Stimulated activated naive CD8-positive, alpha-beta T cell treated with anti-CD3 and anti-CD28 coated beads, Interleukin-15, amount 100 ng/mL, for 72 hours (primary cell): ENCODE results near the gene WDTC1.

Source experiments
- ATAC-seq: fragments of 150-1000 bp; cut with Tn5 transposase; 2 replicates; pipeline ENCODE4 v1.10.0; 2021; ENCODE audit warnings: mild to moderate bottlenecking, moderate library complexity
- DNase-seq, 2 donors: peaks; one replicate each; pipeline ENCODE4 v3.0.0; 2021 to 2022
- H3K27ac Mint-ChIP-seq, 2 donors: one replicate each; pipeline ENCODE4 v1.8.0; 2022; ENCODE audit warnings: mild to moderate bottlenecking in 2 of 2, mixed read lengths in 2 of 2, moderate library complexity in 2 of 2
- H3K27me3 Mint-ChIP-seq: one replicate; pipeline ENCODE4 v1.8.0; 2022; ENCODE audit warnings: mixed read lengths
- H3K4me1 Mint-ChIP-seq: one replicate; pipeline ENCODE4 v1.8.0; 2022; ENCODE audit warnings: mild to moderate bottlenecking, mixed read lengths
- H3K4me3 Mint-ChIP-seq, 2 donors: one replicate each; pipeline ENCODE4 v1.8.0; 2022; ENCODE audit warnings: mild to moderate bottlenecking in 2 of 2, mixed read lengths in 2 of 2, moderate library complexity in 1 of 2
- H3K9me3 Mint-ChIP-seq, 2 donors: one replicate each; pipeline ENCODE4 v1.8.0; 2022; ENCODE audit warnings: mixed read lengths in 2 of 2

Gene WDTC1

GRCh38 chr1:27332536-27333281 lies 98.3 kb downstream of the WDTC1 start:
- Mint-ChIP-seq H3K27ac (peak overlapping the region in 1 of 2 donors; percentile 86), H3K9me3 (no peaks in the 10 kb centered on the region), H3K4me1 (peaks cover 32% of the 10 kb centered on the region), H3K4me3 (no peak overlapping the region), H3K27me3 (no peaks in the 10 kb centered on the region)
- peak; percentile 55 to 56 for DNase-seq
- ATAC-seq: peak; percentile 81

GRCh38 chr1:27333717-27334279 lies 99.4 kb downstream of the WDTC1 start:
- Mint-ChIP-seq H3K4me1 (peaks cover 26% of the 10 kb centered on the region), H3K27me3 (no peaks in the 10 kb centered on the region), H3K27ac (peak overlapping the region in 1 of 2 donors; percentile 69), H3K4me3 (no peak overlapping the region), H3K9me3 (no peaks in the 10 kb centered on the region)
- DNase-seq: no peak
- ATAC-seq: no peak

GRCh38 chr1:27335506-27336422 lies 101.3 kb downstream of the WDTC1 start:
- H3K27ac Mint-ChIP-seq: peak overlapping the region in 1 of 2 donors; percentile 55
- no peaks in the 10 kb centered on the region for H3K9me3 Mint-ChIP-seq
- no peaks in the 10 kb centered on the region for H3K27me3 Mint-ChIP-seq
- H3K4me1 Mint-ChIP-seq: peaks cover 34% of the 10 kb centered on the region
- H3K4me3 Mint-ChIP-seq: no peak overlapping the region
- no peak for ATAC-seq
- no peak for DNase-seq

DNA sequence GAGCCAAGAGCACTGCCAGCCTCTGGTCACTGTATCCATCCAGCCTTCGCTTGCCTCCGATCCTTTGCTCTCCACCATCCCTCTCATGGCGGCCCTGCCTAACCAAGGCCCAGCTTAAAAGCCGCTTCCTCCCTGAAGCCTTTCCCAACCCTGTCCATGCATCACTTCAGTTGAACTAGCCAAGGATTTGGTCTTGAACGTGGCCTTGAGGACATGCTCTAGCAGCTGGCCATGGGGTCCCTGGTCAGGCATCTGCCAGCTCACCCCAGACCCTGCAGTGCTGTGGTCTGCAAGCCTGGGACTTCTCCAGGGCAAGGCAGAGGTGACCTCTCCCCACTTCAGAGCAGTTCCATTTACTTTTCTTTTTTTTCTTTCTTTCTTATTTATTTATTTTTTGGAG lies 102.3 kb downstream of the WDTC1 start:
- DNase-seq (no peak), ATAC-seq (no peak)
- Mint-ChIP-seq H3K27ac (no peak overlapping the region), H3K4me1 (peaks cover 42% of the 10 kb centered on the region), H3K9me3 (no peaks in the 10 kb centered on the region), H3K27me3 (no peaks in the 10 kb centered on the region), H3K4me3 (no peak overlapping the region)

DNA sequence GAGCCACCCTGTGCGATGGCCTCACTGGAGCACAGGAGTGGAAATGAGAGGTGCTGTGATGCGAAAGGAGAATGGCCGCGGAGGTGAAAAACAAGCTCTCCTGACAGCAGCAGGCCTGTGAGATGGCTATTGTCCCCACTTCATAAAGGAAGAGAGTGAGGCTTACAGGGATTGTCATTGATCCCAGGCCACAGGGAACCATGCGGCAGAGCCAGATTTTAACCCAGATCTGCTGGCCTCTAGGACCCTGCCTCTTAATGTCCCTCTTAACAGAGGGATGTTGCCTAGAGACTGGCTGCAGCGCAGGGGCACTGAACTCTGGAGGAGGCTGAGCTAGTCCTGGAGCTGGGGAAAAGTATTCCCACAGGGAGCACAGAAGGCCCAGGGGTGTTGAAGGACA lies 104.3 kb downstream of the WDTC1 start:
- ATAC-seq: no peak
- Mint-ChIP-seq H3K4me1 (peaks cover 51% of the 10 kb centered on the region), H3K27me3 (no peaks in the 10 kb centered on the region)

DNA sequence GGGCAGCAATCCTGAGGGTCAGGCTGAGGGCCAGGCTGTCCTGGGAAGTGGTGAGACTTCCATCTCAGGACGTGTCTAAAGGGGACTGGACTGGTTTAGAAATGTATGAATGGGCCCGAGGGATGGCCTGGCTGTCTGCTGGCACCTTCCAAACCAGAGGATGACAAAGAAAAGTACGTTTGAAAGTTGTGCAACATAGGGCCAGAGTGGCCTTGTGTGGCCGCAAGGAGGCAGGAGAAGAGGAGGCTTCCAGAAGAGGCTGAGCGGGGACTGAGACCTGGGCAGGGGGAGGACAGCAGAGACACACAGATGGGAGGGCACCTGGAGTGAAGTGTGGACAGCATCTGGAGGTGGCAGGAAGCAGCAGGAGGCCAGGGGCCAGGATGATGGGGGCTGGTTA lies 104.8 kb downstream of the WDTC1 start:
- H3K4me3 Mint-ChIP-seq: peak overlapping the region; percentile 16 to 29

More for the DNA sequence above, 104.3 kb downstream of the WDTC1 start:
- DNase-seq: no peak
- H3K9me3 Mint-ChIP-seq: no peaks in the 10 kb centered on the region
- peak overlapping the region; percentile 70 to 77 for H3K27ac Mint-ChIP-seq
- H3K4me3 Mint-ChIP-seq: no peak overlapping the region

GRCh38 chr1:27341525-27342252 lies 107.3 kb downstream of the WDTC1 start, which contains the start of gene SYTL1:
Gene SYTL1 (plus strand): TSS chr1:27342022. CDS start chr1:27345335, 3,313 bp downstream.
- peak within 1 kb of the TSS; percentile 96 to 98 for H3K27ac Mint-ChIP-seq
- H3K9me3 Mint-ChIP-seq: no peaks in the 10 kb centered on the region
- H3K4me1 Mint-ChIP-seq: peaks cover 74% of the 10 kb centered on the region
- H3K4me3 Mint-ChIP-seq: peak within 1 kb of the TSS; percentile 87 to 88
- ATAC-seq: peak; percentile 79
- peak; percentile 79 to 84 for DNase-seq
- no peaks in the 10 kb centered on the region for H3K27me3 Mint-ChIP-seq

More for the DNA sequence above, 104.8 kb downstream of the WDTC1 start:
- Mint-ChIP-seq H3K4me1 (peaks cover 55% of the 10 kb centered on the region), H3K27me3 (no peaks in the 10 kb centered on the region), H3K27ac (peak overlapping the region; percentile 70 to 77), H3K9me3 (no peaks in the 10 kb centered on the region)
- DNase-seq (no peak), ATAC-seq (no peak)

DNA sequence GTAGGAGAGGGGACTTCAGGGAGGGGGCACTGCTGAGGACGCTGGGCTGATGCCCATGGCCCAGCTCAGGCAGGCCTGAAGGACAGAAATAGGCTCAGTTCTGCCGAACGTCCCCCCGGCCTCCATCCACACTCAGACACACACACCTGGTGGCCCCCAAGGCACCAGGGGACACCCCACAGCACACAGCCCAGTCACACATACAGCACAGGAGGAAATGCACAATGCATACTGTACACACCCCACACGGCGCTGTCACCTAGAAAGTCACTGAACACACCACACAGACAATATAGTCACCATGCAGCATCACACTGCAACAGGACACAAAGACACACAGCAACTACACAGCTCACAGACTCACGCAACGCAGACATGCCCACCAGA lies 108.0 kb downstream of the WDTC1 start:
- peaks cover 74% of the 10 kb centered on the region for H3K4me1 Mint-ChIP-seq
- H3K27me3 Mint-ChIP-seq: no peaks in the 10 kb centered on the region
- H3K27ac Mint-ChIP-seq: peak overlapping the region; percentile 96 to 98
- ATAC-seq: peak; percentile 68
- peak overlapping the region; percentile 87 to 88 for H3K4me3 Mint-ChIP-seq
- no peaks in the 10 kb centered on the region for H3K9me3 Mint-ChIP-seq
- peak in 1 of 2 donors; percentile 50 for DNase-seq

- DNase-seq (peak; percentile 61 to 76), ATAC-seq (peak; percentile 67)
- peak overlapping the region; percentile 96 to 98 for H3K27ac Mint-ChIP-seq
- H3K4me3 Mint-ChIP-seq: peak overlapping the region; percentile 87 to 88
- H3K27me3 Mint-ChIP-seq: no peaks in the 10 kb centered on the region
- H3K9me3 Mint-ChIP-seq: no peaks in the 10 kb centered on the region
- H3K4me1 Mint-ChIP-seq: peaks cover 74% of the 10 kb centered on the region
Measured at GRCh38 chr1:27342778-27343638, 108.6 kb downstream of the WDTC1 start.

DNA sequence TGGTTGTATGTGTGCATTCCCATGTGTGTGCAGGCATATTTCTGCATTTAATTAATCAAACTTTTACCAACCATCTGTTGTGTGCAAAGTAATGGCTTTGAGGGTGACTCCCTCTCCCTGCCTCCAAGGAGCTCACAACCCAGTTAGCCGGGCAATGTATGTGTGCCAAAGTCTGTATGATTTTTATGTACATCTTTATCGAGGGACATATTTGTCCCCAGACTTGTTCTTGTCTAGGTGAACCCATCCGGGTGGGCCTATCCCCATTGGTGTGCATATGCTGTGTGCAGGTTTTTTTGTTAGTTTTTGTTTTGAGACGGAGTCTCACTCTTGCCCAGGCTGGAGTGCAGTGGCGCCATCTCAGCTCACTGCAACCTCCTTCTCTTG lies 109.2 kb downstream of the WDTC1 start:
- Mint-ChIP-seq H3K9me3 (no peaks in the 10 kb centered on the region), H3K27ac (peak overlapping the region; percentile 16 to 98), H3K4me3 (peak overlapping the region; percentile 87 to 88), H3K27me3 (no peaks in the 10 kb centered on the region), H3K4me1 (peaks cover 71% of the 10 kb centered on the region)
- no peak for ATAC-seq
- DNase-seq: no peak

DNA sequence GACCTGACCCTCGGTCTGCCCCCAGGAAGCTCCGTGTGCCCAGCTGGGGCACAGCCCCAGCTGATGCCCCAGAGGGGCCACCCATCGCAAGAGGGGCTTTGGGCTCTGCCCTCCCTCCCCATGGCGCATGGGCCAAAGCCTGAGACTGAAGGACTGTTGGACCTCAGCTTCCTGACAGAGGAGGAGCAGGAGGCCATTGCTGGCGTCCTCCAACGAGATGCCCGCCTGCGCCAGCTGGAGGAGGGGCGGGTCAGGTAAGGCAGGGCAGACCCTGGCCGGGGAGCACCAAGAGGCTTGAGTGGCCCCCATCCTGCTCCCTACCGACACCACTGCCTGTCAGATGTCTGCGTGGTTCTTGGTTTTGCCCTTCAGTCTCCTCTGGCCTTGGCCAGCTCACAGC lies 110.8 kb downstream of the WDTC1 start:
- no peaks in the 10 kb centered on the region for H3K9me3 Mint-ChIP-seq
- H3K27me3 Mint-ChIP-seq: no peaks in the 10 kb centered on the region
- peaks cover 61% of the 10 kb centered on the region for H3K4me1 Mint-ChIP-seq
- ATAC-seq: no peak
- no peak overlapping the region for H3K4me3 Mint-ChIP-seq
- no peak overlapping the region for H3K27ac Mint-ChIP-seq
- DNase-seq: no peak

GRCh38 chr1:27346357-27346756 lies 111.9 kb downstream of the WDTC1 start:
- H3K27me3 Mint-ChIP-seq: no peaks in the 10 kb centered on the region
- DNase-seq (no peak), ATAC-seq (no peak)
- H3K27ac Mint-ChIP-seq: no peak overlapping the region
- H3K4me3 Mint-ChIP-seq: no peak overlapping the region
- no peaks in the 10 kb centered on the region for H3K9me3 Mint-ChIP-seq
- peaks cover 50% of the 10 kb centered on the region for H3K4me1 Mint-ChIP-seq

- no peak for DNase-seq
- no peaks in the 10 kb centered on the region for H3K27me3 Mint-ChIP-seq
- no peak for ATAC-seq
- H3K4me3 Mint-ChIP-seq: no peak overlapping the region
- H3K4me1 Mint-ChIP-seq: peaks cover 47% of the 10 kb centered on the region
- peak overlapping the region; percentile 75 to 91 for H3K27ac Mint-ChIP-seq
- H3K9me3 Mint-ChIP-seq: no peaks in the 10 kb centered on the region
Measured at GRCh38 chr1:27346991-27347624, 112.7 kb downstream of the WDTC1 start.
